NCI-H446 treated with DMSO at 0.1 percent for 48 hours (cell line): ENCODE measurements around the gene C10orf143.
"Not testable (repeated sequence)": the region's sequence is repeated elsewhere in the genome, so short reads cannot be mapped to it uniquely, and the experiment has no call there.

Experiments used
- DNase-seq: peaks from one replicate; lab custom pipeline; 2025; lab: John Stamatoyannopoulos, UW

The C10orf143 gene

GRCh38 chr10:130028465-130028819 is 82.2 kb downstream of the C10orf143 start:
- DNase-seq = no peak

- DNase-seq = no peak
These were observed 82.7 kb downstream of the C10orf143 start for GRCh38 chr10:130027716-130028464.

- no peak for DNase-seq
These were observed 83.8 kb downstream of the C10orf143 start for GRCh38 chr10:130026670-130027456.

GRCh38 chr10:130025811-130026485 is 84.7 kb downstream of the C10orf143 start:
- no peak for DNase-seq

- DNase-seq = no peak
These were observed 85.3 kb downstream of the C10orf143 start for GRCh38 chr10:130025326-130025725.

- no peak for DNase-seq
These were observed 85.8 kb downstream of the C10orf143 start for GRCh38 chr10:130024779-130025325.

- not testable (repeated sequence) for DNase-seq
These were observed 86.3 kb downstream of the C10orf143 start for GRCh38 chr10:130024326-130024725.

- DNase-seq = no peak
These were observed 87.0 kb downstream of the C10orf143 start for GRCh38 chr10:130023454-130024230.

GRCh38 chr10:130022511-130023299 is 87.9 kb downstream of the C10orf143 start:
- no peak for DNase-seq

GRCh38 chr10:130022086-130022485 is 88.5 kb downstream of the C10orf143 start:
- DNase-seq = no peak

GRCh38 chr10:130021383-130021950 is 89.2 kb downstream of the C10orf143 start:
- no peak for DNase-seq

GRCh38 chr10:130020651-130021382 is 89.8 kb downstream of the C10orf143 start:
- DNase-seq = no peak

- DNase-seq = no peak
These were observed 91.9 kb downstream of the C10orf143 start for GRCh38 chr10:130018730-130019185.

- DNase-seq = no peak
These were observed 92.4 kb downstream of the C10orf143 start for GRCh38 chr10:130018265-130018664.

- DNase-seq = no peak
These were observed 93.0 kb downstream of the C10orf143 start for GRCh38 chr10:130017631-130018022.

- no peak for DNase-seq
These were observed 93.5 kb downstream of the C10orf143 start for GRCh38 chr10:130016993-130017630.

- no peak for DNase-seq
These were observed 94.5 kb downstream of the C10orf143 start for GRCh38 chr10:130016095-130016494.

- DNase-seq = no peak
These were observed 95.4 kb downstream of the C10orf143 start for GRCh38 chr10:130015075-130015695.
